GM19324 (cell line): ENCODE measurements around the gene HEPN1.

Experiments
- ATAC-seq: cut with Tn5 transposase; IDR thresholded peaks from one replicate; pipeline ENCODE4 v1.9.1; 2021; ENCODE audit warnings: mild to moderate bottlenecking, moderate library complexity; ENCODE audit not compliant: unreplicated experiment, low FRiP score

HEPN1 gene

GRCh38 chr11:124918950-124919349, at the start of gene HEPN1:
Gene HEPN1 (plus strand): TSS chr11:124919250.
- no peak for ATAC-seq

- ATAC-seq = no peak
Observed at GRCh38 chr11:124869331-124869730, 49.7 kb upstream of the HEPN1 start.

- ATAC-seq = no peak
Observed at GRCh38 chr11:124869856-124870387, 49.1 kb upstream of the HEPN1 start.

GRCh38 chr11:124870430-124870829, 48.6 kb upstream of the HEPN1 start:
- ATAC-seq = no peak

GRCh38 chr11:124872280-124872679, 46.8 kb upstream of the HEPN1 start:
- no peak for ATAC-seq

GRCh38 chr11:124872741-124873140, 46.3 kb upstream of the HEPN1 start:
- ATAC-seq = no peak

GRCh38 chr11:124873951-124874350, 45.1 kb upstream of the HEPN1 start:
- no peak for ATAC-seq

GRCh38 chr11:124874571-124875255, 44.3 kb upstream of the HEPN1 start:
- no peak for ATAC-seq

- ATAC-seq = no peak
Observed at GRCh38 chr11:124875401-124875800, 43.6 kb upstream of the HEPN1 start.

GRCh38 chr11:124875943-124876817, 42.9 kb upstream of the HEPN1 start:
- peak; percentile 96 for ATAC-seq

GRCh38 chr11:124876818-124877630, 42.0 kb upstream of the HEPN1 start:
- no peak for ATAC-seq

GRCh38 chr11:124877631-124877909, 41.5 kb upstream of the HEPN1 start:
- no peak for ATAC-seq

- no peak for ATAC-seq
Observed at GRCh38 chr11:124877910-124878758, 40.9 kb upstream of the HEPN1 start.

- ATAC-seq = no peak
Observed at GRCh38 chr11:124878759-124879492, 40.1 kb upstream of the HEPN1 start.

- no peak for ATAC-seq
Observed at GRCh38 chr11:124879493-124880289, 39.4 kb upstream of the HEPN1 start.

GRCh38 chr11:124880290-124880611, 38.8 kb upstream of the HEPN1 start:
- no peak for ATAC-seq

GRCh38 chr11:124880958-124881357, 38.1 kb upstream of the HEPN1 start:
- ATAC-seq = no peak

- no peak for ATAC-seq
Observed at GRCh38 chr11:124882339-124883071, 36.5 kb upstream of the HEPN1 start.
